ENCODE data around the gene NPHP4. TPM values are rescaled to one million over a fixed set of nuclear protein-coding genes. Genes with fewer than 3 reads are reported as not detected.

The NPHP4 gene
- total RNA-seq, 1 experiment from 2014 or later = 20.0 TPM

DNA sequence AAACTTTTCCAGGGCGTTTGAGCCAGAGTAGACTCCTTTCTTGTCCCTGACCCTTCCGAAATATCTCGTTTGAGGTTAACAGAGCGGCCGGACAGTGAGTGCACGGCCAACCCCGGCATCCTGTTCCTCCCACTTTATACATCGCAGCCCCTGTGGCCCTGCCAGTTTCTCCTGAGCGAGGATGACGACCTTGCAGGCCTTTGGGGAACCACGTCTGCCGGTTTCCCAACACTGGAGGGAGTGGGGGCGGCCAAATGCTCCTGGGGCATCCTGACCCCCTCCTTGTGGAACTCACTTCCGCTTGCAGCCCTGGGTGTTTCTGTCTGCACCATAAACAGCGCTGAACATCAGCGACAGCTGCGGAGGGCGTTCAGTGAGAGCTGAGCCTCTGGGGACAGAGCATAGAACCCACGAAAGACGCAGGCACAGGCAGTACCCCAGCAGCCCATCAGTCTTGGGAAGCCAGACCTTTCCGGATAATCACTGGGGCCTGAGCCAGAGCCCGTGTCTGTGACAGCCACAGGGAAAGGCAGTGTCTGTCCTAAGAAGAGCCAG, 48.7 kb upstream of the NPHP4 start:
- no TSS peak for BruUV-seq (replicated peaks)
- no peak for DNase-seq (ENCODE audit: low read depth, low spot score)
- H3K9ac ChIP-seq (ENCODE audit: low read length) = no peak overlapping the region
- ChIA-PET CTCF (interaction anchor here (1.0 kb wide), 1 partner anchor 204 kb away, joined by 3 read pairs; no protein-coding TSS in a partner anchor), POLR2A (no interaction called here), RAD21 (ENCODE audit: low non-redundant PET in 1 of 2, low total read pairs in 2 of 2, uncharacterized antibody in 2 of 2, unreplicated experiment in 2 of 2) (no interaction called here)
- no peak overlapping the region for H3K4me3 ChIP-seq (replicated peaks in 1 of 2; ENCODE audit: low read depth in 1 of 2, low read length in 2 of 2)
- no peaks in the 10 kb centered on the region for H3K9me2 ChIP-seq (ENCODE audit: insufficient read depth)
- H3K4me2 ChIP-seq (ENCODE audit: low read length) = no peak overlapping the region
- intact Hi-C loops (cut with micrococcal nuclease) = no loop called here
- H4K20me1 ChIP-seq (ENCODE audit: insufficient read depth) = no peaks in the 10 kb centered on the region
- H3K27ac ChIP-seq (ENCODE audit: low read depth, low read length) = no peak overlapping the region
- H3K36me3 ChIP-seq (ENCODE audit: control insufficient read depth in 1 of 2, insufficient read depth in 2 of 2, low read length in 2 of 2) = no peaks in the 10 kb centered on the region
- peak; percentile 21; the same call in 1 of the 2 replicates for ATAC-seq
- no peaks in the 10 kb centered on the region for H3K79me2 ChIP-seq (ENCODE audit: insufficient read depth, low read length)
- H3K27me3 ChIP-seq (ENCODE audit: insufficient read depth, low read length) = no peaks in the 10 kb centered on the region
- no peak overlapping the region for H2AFZ ChIP-seq (ENCODE audit: low read depth, low read length, poor library complexity, severe bottlenecking)
- H3K9me3 ChIP-seq (ENCODE audit: control insufficient read depth in 1 of 2, insufficient read depth in 1 of 2, low read depth in 1 of 2, low read length in 2 of 2) = no peaks in the 10 kb centered on the region
- no peak for TF ChIP-seq SP1 (IDR thresholded peaks at IDR 0.05; ENCODE audit: low read depth)
- TF ChIP-seq ELF1 (IDR thresholded peaks at IDR 0.05; ENCODE audit: borderline replicate concordance, low read depth) = no peak
- TF ChIP-seq SIN3A (IDR thresholded peaks at IDR 0.05; ENCODE audit: low read depth) = no peak
- TF ChIP-seq, protein P1, sequence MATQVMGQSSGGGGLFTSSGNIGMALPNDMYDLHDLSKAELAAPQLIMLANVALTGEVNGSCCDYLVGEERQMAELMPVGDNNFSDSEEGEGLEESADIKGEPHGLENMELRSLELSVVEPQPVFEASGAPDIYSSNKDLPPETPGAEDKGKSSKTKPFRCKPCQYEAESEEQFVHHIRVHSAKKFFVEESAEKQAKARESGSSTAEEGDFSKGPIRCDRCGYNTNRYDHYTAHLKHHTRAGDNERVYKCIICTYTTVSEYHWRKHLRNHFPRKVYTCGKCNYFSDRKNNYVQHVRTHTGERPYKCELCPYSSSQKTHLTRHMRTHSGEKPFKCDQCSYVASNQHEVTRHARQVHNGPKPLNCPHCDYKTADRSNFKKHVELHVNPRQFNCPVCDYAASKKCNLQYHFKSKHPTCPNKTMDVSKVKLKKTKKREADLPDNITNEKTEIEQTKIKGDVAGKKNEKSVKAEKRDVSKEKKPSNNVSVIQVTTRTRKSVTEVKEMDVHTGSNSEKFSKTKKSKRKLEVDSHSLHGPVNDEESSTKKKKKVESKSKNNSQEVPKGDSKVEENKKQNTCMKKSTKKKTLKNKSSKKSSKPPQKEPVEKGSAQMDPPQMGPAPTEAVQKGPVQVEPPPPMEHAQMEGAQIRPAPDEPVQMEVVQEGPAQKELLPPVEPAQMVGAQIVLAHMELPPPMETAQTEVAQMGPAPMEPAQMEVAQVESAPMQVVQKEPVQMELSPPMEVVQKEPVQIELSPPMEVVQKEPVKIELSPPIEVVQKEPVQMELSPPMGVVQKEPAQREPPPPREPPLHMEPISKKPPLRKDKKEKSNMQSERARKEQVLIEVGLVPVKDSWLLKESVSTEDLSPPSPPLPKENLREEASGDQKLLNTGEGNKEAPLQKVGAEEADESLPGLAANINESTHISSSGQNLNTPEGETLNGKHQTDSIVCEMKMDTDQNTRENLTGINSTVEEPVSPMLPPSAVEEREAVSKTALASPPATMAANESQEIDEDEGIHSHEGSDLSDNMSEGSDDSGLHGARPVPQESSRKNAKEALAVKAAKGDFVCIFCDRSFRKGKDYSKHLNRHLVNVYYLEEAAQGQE (IDR thresholded peaks at IDR 0.05; ENCODE audit: low read depth) = no peak
- no peak for TF ChIP-seq ZBTB33 (IDR thresholded peaks at IDR 0.05; ENCODE audit: extremely low read depth, insufficient replicate concordance, low read length)
- no peak for TF ChIP-seq EGR1 (IDR thresholded peaks at IDR 0.05; ENCODE audit: low read depth)
- no peak for TF ChIP-seq YY1 (IDR thresholded peaks at IDR 0.05; ENCODE audit: extremely low read depth, insufficient replicate concordance, low read depth, low read length)
- TF ChIP-seq, protein P2, sequence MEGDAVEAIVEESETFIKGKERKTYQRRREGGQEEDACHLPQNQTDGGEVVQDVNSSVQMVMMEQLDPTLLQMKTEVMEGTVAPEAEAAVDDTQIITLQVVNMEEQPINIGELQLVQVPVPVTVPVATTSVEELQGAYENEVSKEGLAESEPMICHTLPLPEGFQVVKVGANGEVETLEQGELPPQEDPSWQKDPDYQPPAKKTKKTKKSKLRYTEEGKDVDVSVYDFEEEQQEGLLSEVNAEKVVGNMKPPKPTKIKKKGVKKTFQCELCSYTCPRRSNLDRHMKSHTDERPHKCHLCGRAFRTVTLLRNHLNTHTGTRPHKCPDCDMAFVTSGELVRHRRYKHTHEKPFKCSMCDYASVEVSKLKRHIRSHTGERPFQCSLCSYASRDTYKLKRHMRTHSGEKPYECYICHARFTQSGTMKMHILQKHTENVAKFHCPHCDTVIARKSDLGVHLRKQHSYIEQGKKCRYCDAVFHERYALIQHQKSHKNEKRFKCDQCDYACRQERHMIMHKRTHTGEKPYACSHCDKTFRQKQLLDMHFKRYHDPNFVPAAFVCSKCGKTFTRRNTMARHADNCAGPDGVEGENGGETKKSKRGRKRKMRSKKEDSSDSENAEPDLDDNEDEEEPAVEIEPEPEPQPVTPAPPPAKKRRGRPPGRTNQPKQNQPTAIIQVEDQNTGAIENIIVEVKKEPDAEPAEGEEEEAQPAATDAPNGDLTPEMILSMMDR (IDR thresholded peaks at IDR 0.05 in 2 of 3, conservative IDR thresholded peaks at IDR 0.05 in 1 of 3; ENCODE audit: borderline replicate concordance in 1 of 3, insufficient read depth in 1 of 3, low read depth in 2 of 3, low read length in 2 of 3) = no peak
- TF ChIP-seq, protein P3, sequence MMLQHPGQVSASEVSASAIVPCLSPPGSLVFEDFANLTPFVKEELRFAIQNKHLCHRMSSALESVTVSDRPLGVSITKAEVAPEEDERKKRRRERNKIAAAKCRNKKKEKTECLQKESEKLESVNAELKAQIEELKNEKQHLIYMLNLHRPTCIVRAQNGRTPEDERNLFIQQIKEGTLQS (IDR thresholded peaks at IDR 0.05) = no peak
- no peak for TF ChIP-seq RAD21 (IDR thresholded peaks at IDR 0.05; ENCODE audit: low read depth)
- H3K4me1 ChIP-seq (ENCODE audit: control insufficient read depth in 1 of 2, insufficient read depth in 2 of 2, low read length in 2 of 2) = no peaks in the 10 kb centered on the region
